K562 (cell line): Measurements from ENCODE around the gene LDB1. TPM values are rescaled to one million over a fixed set of nuclear protein-coding genes. Genes with fewer than 3 reads are reported as not detected.

ENCODE experiments used
- CHD1 ChIP-seq: fragments of 200-600 bp; sonication (generic); IDR thresholded peaks from one replicate; pipeline ENCODE4 v1.6.1; 2012; ENCODE audit warnings: mild to moderate bottlenecking, moderate library complexity, low read length, inconsistent platforms
- FOXA3 ChIP-seq, 2 experiments: fragments of 450-650 bp in 1 of 2; sonication (generic) in 1 of 2; formaldehyde crosslinking; IDR thresholded peaks in 1 of 2; conservative IDR thresholded peaks in 1 of 2; 2 replicates each; pipeline versions ENCODE4 v1.4.0 to v1.8.0; 2020 to 2022; ENCODE audit warnings: mild to moderate bottlenecking in 2 of 2, missing genetic modification reagents in 1 of 2
- FOXM1 ChIP-seq, 2 experiments: fragments of 450-650 bp in 1 of 2; sonication (generic) in 1 of 2; formaldehyde crosslinking in 1 of 2; IDR thresholded peaks; 2 replicates each; pipeline versions ENCODE4 v1.6.1 to v1.9.0; 2017 to 2022; ENCODE audit warnings: low read depth in 2 of 2, mild to moderate bottlenecking in 2 of 2, missing genetic modification reagents in 1 of 2, moderate library complexity in 1 of 2
- JUND ChIP-seq, 2 experiments: IDR thresholded peaks; 2 replicates in 1 of 2; 3 replicates in 1 of 2; pipeline ENCODE4 v1.6.1; 2011; ENCODE audit warnings: borderline replicate concordance in 2 of 2, low read depth in 2 of 2, low read length in 2 of 2, improper control_type of control experiment in 1 of 2, missing biosample characterization in 1 of 2, missing genetic modification characterization in 1 of 2, missing genetic modification reagents in 1 of 2
- KDM2B ChIP-seq: fragments of 250-450 bp; sonication (Bioruptor Pico); IDR thresholded peaks from 2 replicates; pipeline ENCODE4 v1.8.0; 2021; ENCODE audit warnings: mild to moderate bottlenecking, moderate library complexity
- SMARCB1 ChIP-seq: IDR thresholded peaks from 2 replicates; pipeline ENCODE4 v1.6.1; 2011; ENCODE audit warnings: improper control_type of control experiment, low read depth; ENCODE audit not compliant: insufficient read length
- SNIP1 ChIP-seq: fragments of 450-650 bp; IDR thresholded peaks from 2 replicates; pipeline ENCODE4 v1.7.1; 2017; ENCODE audit warnings: low read depth, mild to moderate bottlenecking
- TCF3 ChIP-seq: sonication (generic); formaldehyde crosslinking; IDR thresholded peaks from 2 replicates; pipeline ENCODE4 v1.4.0; 2020; ENCODE audit warnings: mild to moderate bottlenecking, missing genetic modification reagents
- polyA plus RNA-seq, 8 experiments: library from polyadenylated mRNA; depleted of rRNA in 4 of 8; stranded (reverse) in 5 of 8; unstranded in 3 of 8; fragments of >200 nt; fragmentation: Nextera tagmentation in 2 of 8; fragmentation: Illumina TruSeq in 1 of 8; extraction: Ambion mirVana in 2 of 8; extraction: Trizol in 1 of 8; gene quantifications; 2 replicates each; pipeline versions ENCODE4 v1.2.1 to v1.2.3, GENCODE V29; 2011 to 2014; ENCODE audit warnings: inconsistent platforms in 1 of 8, missing spikeins in 1 of 8
- total RNA-seq, 7 experiments: library from RNA; depleted of rRNA in 6 of 7; stranded (reverse); fragments of >200 nt in 6 of 7; fragmentation: Illumina TruSeq in 2 of 7; extraction: Trizol in 2 of 7; gene quantifications; 2 replicates each; pipeline versions ENCODE4 v1.2.1 to v1.2.3, GENCODE V29; 2011 to 2021; ENCODE audit warnings: low replicate concordance in 1 of 7
- TF ChIP-seq, protein P1 (sequence below): sonication (generic); formaldehyde crosslinking; IDR thresholded peaks from 2 replicates; pipeline ENCODE4 v1.8.1; 2023; ENCODE audit warnings: mild to moderate bottlenecking, missing genetic modification reagents
- TF ChIP-seq, protein P2 (sequence below), 2 experiments: fragments of 450-650 bp; formaldehyde crosslinking in 1 of 2; IDR thresholded peaks; 2 replicates each; pipeline versions ENCODE4 v1.4.0 to v1.6.1; 2014 to 2020; ENCODE audit warnings: mild to moderate bottlenecking in 2 of 2, borderline replicate concordance in 1 of 2, low read depth in 1 of 2
- TF ChIP-seq, protein P3 (sequence below): sonication (generic); formaldehyde crosslinking; IDR thresholded peaks from 2 replicates; pipeline ENCODE4 v1.8.1; 2022; ENCODE audit warnings: missing genetic modification reagents
- TF ChIP-seq, protein P4 (sequence below): fragments of 250-450 bp; sonication (Bioruptor Pico); IDR thresholded peaks from 2 replicates; pipeline ENCODE4 v1.6.1; 2021; ENCODE audit warnings: mild to moderate bottlenecking

Gene LDB1
- total and polyA plus RNA-seq, 9 of the 15 experiments (the other 6 are each of a cell fraction or from before 2014, with no cell fraction given) = 1.9 to 137 (median 105) TPM

DNA sequence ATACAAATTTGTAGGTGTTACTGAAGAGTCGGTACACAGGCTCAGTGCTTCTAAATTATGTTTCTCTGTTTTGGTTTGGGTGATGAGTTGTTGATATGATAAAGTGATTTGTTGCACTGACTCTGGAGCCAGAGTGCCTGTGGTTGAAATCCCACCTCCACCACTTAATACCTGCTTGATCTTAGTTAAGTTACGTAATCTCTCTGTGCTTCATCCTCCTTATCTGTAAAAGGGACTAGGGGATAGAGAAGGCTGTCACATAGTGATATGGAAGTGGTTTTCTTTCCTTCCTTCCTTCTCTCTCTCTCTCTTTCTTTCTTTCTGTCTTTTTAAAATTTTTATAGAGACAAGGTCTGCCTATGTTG lies 55.7 kb downstream of the LDB1 start (continued):
- TF ChIP-seq, protein P1, sequence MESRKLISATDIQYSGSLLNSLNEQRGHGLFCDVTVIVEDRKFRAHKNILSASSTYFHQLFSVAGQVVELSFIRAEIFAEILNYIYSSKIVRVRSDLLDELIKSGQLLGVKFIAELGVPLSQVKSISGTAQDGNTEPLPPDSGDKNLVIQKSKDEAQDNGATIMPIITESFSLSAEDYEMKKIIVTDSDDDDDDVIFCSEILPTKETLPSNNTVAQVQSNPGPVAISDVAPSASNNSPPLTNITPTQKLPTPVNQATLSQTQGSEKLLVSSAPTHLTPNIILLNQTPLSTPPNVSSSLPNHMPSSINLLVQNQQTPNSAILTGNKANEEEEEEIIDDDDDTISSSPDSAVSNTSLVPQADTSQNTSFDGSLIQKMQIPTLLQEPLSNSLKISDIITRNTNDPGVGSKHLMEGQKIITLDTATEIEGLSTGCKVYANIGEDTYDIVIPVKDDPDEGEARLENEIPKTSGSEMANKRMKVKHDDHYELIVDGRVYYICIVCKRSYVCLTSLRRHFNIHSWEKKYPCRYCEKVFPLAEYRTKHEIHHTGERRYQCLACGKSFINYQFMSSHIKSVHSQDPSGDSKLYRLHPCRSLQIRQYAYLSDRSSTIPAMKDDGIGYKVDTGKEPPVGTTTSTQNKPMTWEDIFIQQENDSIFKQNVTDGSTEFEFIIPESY (CRISPR knock-in tag) = no peak
- TF ChIP-seq, protein P2, sequence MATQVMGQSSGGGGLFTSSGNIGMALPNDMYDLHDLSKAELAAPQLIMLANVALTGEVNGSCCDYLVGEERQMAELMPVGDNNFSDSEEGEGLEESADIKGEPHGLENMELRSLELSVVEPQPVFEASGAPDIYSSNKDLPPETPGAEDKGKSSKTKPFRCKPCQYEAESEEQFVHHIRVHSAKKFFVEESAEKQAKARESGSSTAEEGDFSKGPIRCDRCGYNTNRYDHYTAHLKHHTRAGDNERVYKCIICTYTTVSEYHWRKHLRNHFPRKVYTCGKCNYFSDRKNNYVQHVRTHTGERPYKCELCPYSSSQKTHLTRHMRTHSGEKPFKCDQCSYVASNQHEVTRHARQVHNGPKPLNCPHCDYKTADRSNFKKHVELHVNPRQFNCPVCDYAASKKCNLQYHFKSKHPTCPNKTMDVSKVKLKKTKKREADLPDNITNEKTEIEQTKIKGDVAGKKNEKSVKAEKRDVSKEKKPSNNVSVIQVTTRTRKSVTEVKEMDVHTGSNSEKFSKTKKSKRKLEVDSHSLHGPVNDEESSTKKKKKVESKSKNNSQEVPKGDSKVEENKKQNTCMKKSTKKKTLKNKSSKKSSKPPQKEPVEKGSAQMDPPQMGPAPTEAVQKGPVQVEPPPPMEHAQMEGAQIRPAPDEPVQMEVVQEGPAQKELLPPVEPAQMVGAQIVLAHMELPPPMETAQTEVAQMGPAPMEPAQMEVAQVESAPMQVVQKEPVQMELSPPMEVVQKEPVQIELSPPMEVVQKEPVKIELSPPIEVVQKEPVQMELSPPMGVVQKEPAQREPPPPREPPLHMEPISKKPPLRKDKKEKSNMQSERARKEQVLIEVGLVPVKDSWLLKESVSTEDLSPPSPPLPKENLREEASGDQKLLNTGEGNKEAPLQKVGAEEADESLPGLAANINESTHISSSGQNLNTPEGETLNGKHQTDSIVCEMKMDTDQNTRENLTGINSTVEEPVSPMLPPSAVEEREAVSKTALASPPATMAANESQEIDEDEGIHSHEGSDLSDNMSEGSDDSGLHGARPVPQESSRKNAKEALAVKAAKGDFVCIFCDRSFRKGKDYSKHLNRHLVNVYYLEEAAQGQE (IDR thresholded peaks at IDR 0.05; ENCODE audit: borderline replicate concordance) = no peak
- TF ChIP-seq, protein P2 (CRISPR knock-in tag; IDR thresholded peaks at IDR 0.05; ENCODE audit: low read depth) = no peak
- TF ChIP-seq FOXA3 (CRISPR knock-in tag; conservative IDR thresholded peaks at IDR 0.05 in 1 of 2, IDR thresholded peaks at IDR 0.05 in 1 of 2) (no peak), SMARCB1 (no peak), TCF3 (CRISPR knock-in tag) (peak; percentile 49), JUND (IDR thresholded peaks at IDR 0.05; ENCODE audit: borderline replicate concordance, low read depth, low read length) (peak; percentile 12; the same call in 1 of the 2 replicates), JUND (tag; IDR thresholded peaks at IDR 0.05; ENCODE audit: borderline replicate concordance, low read depth, low read length) (no peak), FOXM1 (IDR thresholded peaks at IDR 0.05; ENCODE audit: low read depth) (0 out of 2 replicates have a peak, but pooled peaks have one; percentile 43), FOXM1 (CRISPR knock-in tag; IDR thresholded peaks at IDR 0.05; ENCODE audit: low read depth) (no peak), SNIP1 (no peak), KDM2B (CRISPR knock-in tag) (no peak), CHD1 (peak; percentile 2)
- TF ChIP-seq, protein P3, sequence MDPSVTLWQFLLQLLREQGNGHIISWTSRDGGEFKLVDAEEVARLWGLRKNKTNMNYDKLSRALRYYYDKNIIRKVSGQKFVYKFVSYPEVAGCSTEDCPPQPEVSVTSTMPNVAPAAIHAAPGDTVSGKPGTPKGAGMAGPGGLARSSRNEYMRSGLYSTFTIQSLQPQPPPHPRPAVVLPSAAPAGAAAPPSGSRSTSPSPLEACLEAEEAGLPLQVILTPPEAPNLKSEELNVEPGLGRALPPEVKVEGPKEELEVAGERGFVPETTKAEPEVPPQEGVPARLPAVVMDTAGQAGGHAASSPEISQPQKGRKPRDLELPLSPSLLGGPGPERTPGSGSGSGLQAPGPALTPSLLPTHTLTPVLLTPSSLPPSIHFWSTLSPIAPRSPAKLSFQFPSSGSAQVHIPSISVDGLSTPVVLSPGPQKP (CRISPR knock-in tag) = no peak
- TF ChIP-seq, protein P4, sequence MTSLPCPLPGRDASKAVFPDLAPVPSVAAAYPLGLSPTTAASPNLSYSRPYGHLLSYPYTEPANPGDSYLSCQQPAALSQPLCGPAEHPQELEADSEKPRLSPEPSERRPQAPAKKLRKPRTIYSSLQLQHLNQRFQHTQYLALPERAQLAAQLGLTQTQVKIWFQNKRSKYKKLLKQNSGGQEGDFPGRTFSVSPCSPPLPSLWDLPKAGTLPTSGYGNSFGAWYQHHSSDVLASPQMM (CRISPR knock-in tag) = no peak
